AG04449 (cell line): ENCODE measurements around the gene PPAN.

ENCODE experiments used
- CTCF ChIA-PET: fragments of 350-600 bp; formaldehyde crosslinking; extraction: SDS; loops from one replicate; lab custom pipeline; 2021; ENCODE audit warnings: antibody characterized with exemption; lab: Yijun Ruan, JAX
- POLR2A ChIA-PET: fragments of 400-600, 350-600 bp; formaldehyde crosslinking; extraction: SDS; loops from one replicate; lab custom pipeline; 2020; ENCODE audit warnings: antibody characterized with exemption, inconsistent platforms; lab: Yijun Ruan, JAX
- DNase-seq: peaks from one replicate; pipeline ENCODE4 v3.0.0-alpha.2; 2010; ENCODE audit warnings: low read depth, low spot score
- H3K4me3 ChIP-seq: 2 replicates; pipeline ENCODE4 v1.5.1; 2011; ENCODE audit warnings: low read depth, mild to moderate bottlenecking, control low read depth, low read length
- CTCF ChIP-seq: IDR thresholded peaks from one replicate; pipeline ENCODE4 v1.5.1; 2011; ENCODE audit warnings: mild to moderate bottlenecking, moderate library complexity, low read length, control low read depth, inconsistent platforms; ENCODE audit not compliant: insufficient read depth; ENCODE audit errors: missing control alignments

Gene PPAN, protein sequence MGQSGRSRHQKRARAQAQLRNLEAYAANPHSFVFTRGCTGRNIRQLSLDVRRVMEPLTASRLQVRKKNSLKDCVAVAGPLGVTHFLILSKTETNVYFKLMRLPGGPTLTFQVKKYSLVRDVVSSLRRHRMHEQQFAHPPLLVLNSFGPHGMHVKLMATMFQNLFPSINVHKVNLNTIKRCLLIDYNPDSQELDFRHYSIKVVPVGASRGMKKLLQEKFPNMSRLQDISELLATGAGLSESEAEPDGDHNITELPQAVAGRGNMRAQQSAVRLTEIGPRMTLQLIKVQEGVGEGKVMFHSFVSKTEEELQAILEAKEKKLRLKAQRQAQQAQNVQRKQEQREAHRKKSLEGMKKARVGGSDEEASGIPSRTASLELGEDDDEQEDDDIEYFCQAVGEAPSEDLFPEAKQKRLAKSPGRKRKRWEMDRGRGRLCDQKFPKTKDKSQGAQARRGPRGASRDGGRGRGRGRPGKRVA

DNA sequence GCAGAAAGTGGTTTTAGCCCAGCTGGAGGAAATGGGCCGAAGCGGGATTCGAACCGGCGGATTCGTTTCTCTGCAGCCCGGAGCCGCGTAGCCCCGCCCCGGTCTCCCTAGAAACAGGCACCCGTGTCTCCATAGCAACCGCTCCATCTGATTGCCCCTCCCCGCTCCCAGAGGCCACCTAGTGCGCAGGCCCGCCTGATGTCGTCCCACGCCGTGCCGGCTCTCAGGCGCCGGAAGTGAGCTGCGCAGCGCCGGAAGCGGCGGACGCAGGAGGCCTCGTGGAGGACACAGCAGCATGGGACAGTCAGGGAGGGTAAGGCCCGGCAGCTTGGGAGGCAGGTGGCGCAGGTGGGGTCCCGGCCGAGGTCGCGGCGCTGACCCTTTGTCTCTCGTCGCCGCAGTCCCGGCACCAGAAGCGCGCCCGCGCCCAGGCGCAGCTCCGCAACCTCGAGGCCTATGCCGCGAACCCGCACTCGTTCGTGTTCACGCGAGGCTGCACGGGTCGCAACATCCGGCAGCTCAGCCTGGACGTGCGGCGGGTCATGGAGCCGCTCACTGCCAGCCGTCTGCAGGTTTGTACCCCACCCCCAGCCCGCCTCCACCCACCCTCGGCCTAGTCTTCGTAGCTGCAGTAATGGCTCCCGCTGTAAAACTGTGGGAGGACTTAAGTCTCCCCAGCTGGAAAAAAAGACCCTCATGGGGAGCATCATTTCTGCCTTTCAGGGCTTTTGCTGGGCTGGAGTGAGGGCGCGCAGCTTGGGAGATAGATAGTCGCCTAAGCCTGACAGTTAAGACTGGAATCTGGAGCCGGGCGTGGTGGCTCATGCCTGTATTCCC lies at the start of gene PPAN:
Gene PPAN, plus strand, starts transcription at position 263 of the 837 bp plus-strand sequence. Its CDS starts 33 bp downstream, at position 296.
- peak within 1 kb of the TSS; percentile 86 for H3K4me3 ChIP-seq
- ChIA-PET CTCF (interaction anchor here (1.6 to 6.1 kb wide), 4 partner anchors 9 to 143 kb away, joined by 5 to 93 read pairs (median 16); partner anchors contain the start of gene EIF3G), POLR2A (interaction anchor here (0.7 to 3.3 kb wide), 5 partner anchors 10 to 120 kb away, joined by 3 to 34 read pairs (median 5); partner anchors contain the start of gene EIF3G)
- peak; percentile 83 for DNase-seq
- no peak for TF ChIP-seq CTCF

DNA sequence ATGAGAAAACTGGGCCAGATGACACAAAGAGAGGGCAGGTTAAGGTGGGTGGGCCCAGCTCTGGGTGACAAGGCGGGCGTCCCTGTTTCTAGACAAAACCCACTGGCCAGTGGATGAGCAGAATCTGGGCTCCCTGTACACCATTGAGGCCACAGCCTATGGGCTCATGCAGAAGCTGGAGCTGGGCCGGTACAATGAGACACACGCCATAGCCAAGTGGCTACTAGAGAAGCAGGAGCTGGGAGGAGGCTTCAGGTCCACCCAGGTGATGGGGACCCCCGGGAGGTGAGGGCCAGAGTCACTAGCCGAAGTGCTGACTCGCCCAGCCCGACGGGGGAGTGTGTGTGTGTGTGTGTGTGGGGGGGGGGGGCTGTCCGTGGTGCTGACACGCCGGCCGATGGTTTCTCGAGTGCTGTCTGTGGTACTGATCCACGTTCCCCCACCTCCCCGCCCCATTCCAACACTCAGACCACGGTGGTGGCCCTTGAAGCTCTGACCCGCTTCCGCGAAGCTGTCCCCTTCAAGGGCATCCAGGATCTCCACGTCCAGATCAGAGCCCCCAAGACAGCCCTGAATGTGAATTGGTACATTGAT lies 44.3 kb upstream of the PPAN start:
- CTCF ChIA-PET, result no interaction called here
- POLR2A ChIA-PET, result no interaction called here
- no peak for DNase-seq
- no peak overlapping the region for H3K4me3 ChIP-seq
- no peak for TF ChIP-seq CTCF

DNA sequence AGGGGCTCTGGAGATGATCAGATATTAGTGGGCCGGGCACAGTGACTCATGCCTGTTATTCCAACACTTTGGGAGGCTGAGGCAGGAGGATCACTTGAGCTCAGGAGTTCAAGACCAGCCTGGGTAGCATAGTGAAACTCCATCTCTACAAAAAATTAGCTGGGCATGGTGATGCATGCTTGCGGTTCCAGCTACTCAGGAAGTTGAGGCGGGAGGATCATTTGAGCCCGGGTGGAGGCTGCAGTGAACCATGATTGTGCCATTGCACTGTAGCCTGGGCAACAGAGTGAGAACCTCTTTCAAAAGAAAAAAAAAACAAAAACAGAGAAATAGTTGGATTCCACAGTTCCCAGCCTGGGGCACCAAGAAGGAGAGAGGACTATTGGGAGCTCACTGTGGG lies 38.0 kb upstream of the PPAN start:
- no peak for DNase-seq
- no peak for TF ChIP-seq CTCF
- H3K4me3 ChIP-seq, result no peak overlapping the region
- ChIA-PET POLR2A (no interaction called here), CTCF (interaction anchor here (1.1 kb wide), 1 partner anchor 137 kb away, joined by 5 read pairs; no protein-coding TSS in a partner anchor)

DNA sequence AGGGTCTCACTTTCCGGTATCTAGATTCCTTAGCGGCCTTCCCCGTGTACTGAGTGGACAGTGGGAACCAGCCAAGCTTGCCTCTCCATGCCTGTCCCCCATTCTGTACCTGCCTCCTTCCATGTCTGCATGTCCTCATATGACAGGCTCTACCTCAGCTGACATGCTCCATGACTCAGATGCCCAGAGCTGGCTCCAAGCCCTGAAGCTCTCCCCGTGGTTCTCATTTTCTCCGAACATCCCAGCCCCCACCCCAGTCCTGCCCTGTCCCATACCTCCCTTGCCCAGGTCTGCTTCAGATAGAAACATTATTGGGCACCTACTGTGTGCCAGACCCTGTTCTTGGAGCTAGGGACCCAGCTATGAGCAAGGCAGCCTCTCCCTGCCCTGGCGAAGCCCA lies 37.1 kb upstream of the PPAN start:
- no peak overlapping the region for H3K4me3 ChIP-seq
- ChIA-PET CTCF (interaction anchor here (0.7 to 1.1 kb wide), 3 partner anchors 30 to 138 kb away, joined by 3 to 5 read pairs (median 5); no protein-coding TSS in a partner anchor), POLR2A (no interaction called here)
- TF ChIP-seq CTCF, result no peak
- DNase-seq, result no peak

DNA sequence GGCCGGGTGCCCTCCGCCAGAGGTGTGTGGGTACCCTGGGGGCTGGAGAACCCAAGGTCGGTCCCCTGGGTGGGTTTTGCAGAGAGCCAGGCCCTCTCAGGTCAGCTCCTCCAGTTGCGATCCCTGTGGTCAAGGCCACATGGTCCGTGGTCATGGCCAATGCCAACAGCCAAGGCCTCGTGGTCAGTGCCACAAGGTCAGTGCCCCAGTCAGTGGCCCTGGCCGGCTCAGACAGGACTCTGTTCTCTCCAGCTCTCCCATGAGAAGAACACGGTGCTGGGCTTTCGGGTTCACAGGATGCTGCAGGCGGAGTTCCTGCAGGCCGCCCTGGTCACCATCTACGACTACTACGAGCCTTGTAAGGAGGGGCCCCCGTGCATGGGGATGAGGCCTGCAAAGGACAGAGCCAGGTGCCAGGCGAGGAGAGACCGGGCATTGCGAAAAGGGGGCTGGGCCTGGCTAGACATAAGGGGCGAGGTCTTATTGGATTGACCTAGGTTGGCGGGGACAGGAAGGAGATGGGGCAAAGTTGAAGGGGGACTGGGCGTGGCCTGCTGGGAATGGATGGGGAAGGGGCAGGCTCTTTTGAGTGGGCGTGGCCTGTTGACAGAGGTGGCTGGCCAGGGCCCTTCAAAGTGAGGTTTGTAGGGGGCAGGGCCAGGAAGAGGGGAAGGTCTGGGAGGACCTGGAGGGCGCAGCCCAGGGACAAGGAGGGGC lies 35.3 kb upstream of the PPAN start:
- CTCF ChIA-PET, result no interaction called here
- no peak for DNase-seq
- TF ChIP-seq CTCF, result no peak
- no peak overlapping the region for H3K4me3 ChIP-seq
- POLR2A ChIA-PET, result no interaction called here
